Liver (tissue), 3 donors: Measurements from ENCODE around the gene SPDYE4.

Experiments used
- CTCF ChIP-seq: fragments of 150-350 bp; IDR thresholded peaks from 2 replicates; pipeline ENCODE4 v1.5.1; 2017; ENCODE audit warnings: improper control_type of control experiment, low read depth, low read length; ENCODE audit not compliant: missing input control
- REST ChIP-seq: IDR thresholded peaks from 2 replicates; pipeline ENCODE4 v1.6.1; 2016; ENCODE audit warnings: antibody characterized with exemption, mild to moderate bottlenecking
- TAF1 ChIP-seq: conservative IDR thresholded peaks from 2 replicates; pipeline ENCODE4 v1.6.1; 2016; ENCODE audit warnings: antibody characterized with exemption, mild to moderate bottlenecking
- ZBTB33 ChIP-seq: IDR thresholded peaks from 2 replicates; pipeline ENCODE4 v1.6.1; 2016; ENCODE audit warnings: antibody characterized with exemption
- donor health status: healthy.
- donor health status: healthy.

- TF ChIP-seq CTCF (no peak), ZBTB33 (no peak), TAF1 (no peak), REST (no peak)
Observed at GRCh38 chr17:8754890-8755289, 3.5 kb downstream of the SPDYE4 start.
